Body of pancreas (tissue), 4 donors: ENCODE measurements around the gene PDS5A. TPM values are rescaled to one million over a fixed set of nuclear protein-coding genes. Genes with fewer than 3 reads are reported as not detected.
"Not testable (repeated sequence)": the region's sequence is repeated elsewhere in the genome, so short reads cannot be mapped to it uniquely, and the experiment has no call there.

ENCODE experiments used
- ATAC-seq: fragments of 150-250 bp; one replicate; pipeline ENCODE4 v1.9.1; 2016
- DNase-seq, 4 donors: peaks; one replicate each; pipeline ENCODE4 v3.0.0-alpha.2; 2019
- H3K27ac ChIP-seq, 4 donors: fragments of 200-600 bp; sonication (generic); 1 replicate in 3 of 4; 2 replicates in 1 of 4; pipeline versions ENCODE4 v1.5.1 to v1.6.1; 2016 to 2019; ENCODE audit warnings: mild to moderate bottlenecking in 1 of 4, mixed read lengths in 1 of 4, moderate library complexity in 1 of 4
- H3K27me3 ChIP-seq, 2 donors: fragments of 200-600 bp; sonication (generic); one replicate each; pipeline ENCODE4 v1.6.0; 2016; ENCODE audit warnings: mild to moderate bottlenecking in 1 of 2
- H3K36me3 ChIP-seq, 2 donors: fragments of 200-600 bp; sonication (generic); replicated peaks in 1 of 2; 2 replicates each; pipeline ENCODE4 v1.5.1; 2016; ENCODE audit warnings: low read depth in 2 of 2; ENCODE audit not compliant: insufficient read depth in 1 of 2
- H3K4me1 ChIP-seq: fragments of 200-600 bp; sonication (generic); one replicate; pipeline ENCODE4 v1.6.0; 2016
- H3K4me3 ChIP-seq, 2 donors: fragments of 200-600 bp; sonication (generic); 1 replicate in 1 of 2; 2 replicates in 1 of 2; pipeline ENCODE4 v1.5.1; 2016 to 2019
- H3K9me3 ChIP-seq, 3 donors: fragments of 200-600 bp; sonication (generic); 1 replicate in 2 of 3; 2 replicates in 1 of 3; pipeline ENCODE4 v1.5.1; 2016
- POLR2A ChIP-seq, 3 donors: fragments of 450-650 bp; IDR thresholded peaks; one replicate each; pipeline ENCODE4 v1.6.1; 2016; ENCODE audit warnings: antibody characterized with exemption in 3 of 3, mild to moderate bottlenecking in 2 of 3
- WGBS, 2 donors: methylation state at CpG; one replicate each; pipeline ENCODE4 v1.1.5; 2017; 5-methylcytosine and 5-hydroxymethylcytosine counted together
- intact Hi-C: fragments of 100-400 bp; cut with DNase I; formaldehyde crosslinking; loops from one replicate; pipeline ENCODE4 v1.15.1; 2023
- total RNA-seq, 2 donors: library from RNA; depleted of rRNA; stranded (reverse); fragments of >200 nt; gene quantifications; one replicate each; pipeline ENCODE4 v1.1.0, GENCODE V29; 2016
- TF ChIP-seq, protein P1 (sequence below), 7 experiments: fragments of 450-650 bp in 4 of 7; fragments of 200-600 bp in 3 of 7; sonication (generic) in 3 of 7; IDR thresholded peaks; one replicate each; pipeline ENCODE4 v1.5.1; 2016 to 2019; ENCODE audit warnings: antibody characterized with exemption in 7 of 7

PDS5A gene
- 10 to 100 TPM; 44.9 to 50.8 TPM for total RNA-seq

- peak; percentile 88 to 91 (median 89) for DNase-seq
- intact Hi-C loops = loop anchor here (10.0 kb wide), 2 partner anchors 283 to 503 kb away; partner anchors contain the start of gene UBE2K
- peaks cover 25% of the 10 kb centered on the region for H3K4me1 ChIP-seq
- H3K4me3 ChIP-seq = peak within 1 kb of the TSS; percentile 74 to 98
- H3K9me3 ChIP-seq = no peaks in the 10 kb centered on the region
- peaks cover 0 to 3% of the 10 kb centered on the region in 2 donors for H3K36me3 ChIP-seq
- 0% methylated on average over 7 to 106 of the region's 117 CpGs for WGBS, 2 donors
- peak within 1 kb of the TSS; percentile 84 to 95 (median 88) for H3K27ac ChIP-seq
- H3K27me3 ChIP-seq = no peaks in the 10 kb centered on the region
- peak; percentile 91 for ATAC-seq
- TF ChIP-seq, protein P1, sequence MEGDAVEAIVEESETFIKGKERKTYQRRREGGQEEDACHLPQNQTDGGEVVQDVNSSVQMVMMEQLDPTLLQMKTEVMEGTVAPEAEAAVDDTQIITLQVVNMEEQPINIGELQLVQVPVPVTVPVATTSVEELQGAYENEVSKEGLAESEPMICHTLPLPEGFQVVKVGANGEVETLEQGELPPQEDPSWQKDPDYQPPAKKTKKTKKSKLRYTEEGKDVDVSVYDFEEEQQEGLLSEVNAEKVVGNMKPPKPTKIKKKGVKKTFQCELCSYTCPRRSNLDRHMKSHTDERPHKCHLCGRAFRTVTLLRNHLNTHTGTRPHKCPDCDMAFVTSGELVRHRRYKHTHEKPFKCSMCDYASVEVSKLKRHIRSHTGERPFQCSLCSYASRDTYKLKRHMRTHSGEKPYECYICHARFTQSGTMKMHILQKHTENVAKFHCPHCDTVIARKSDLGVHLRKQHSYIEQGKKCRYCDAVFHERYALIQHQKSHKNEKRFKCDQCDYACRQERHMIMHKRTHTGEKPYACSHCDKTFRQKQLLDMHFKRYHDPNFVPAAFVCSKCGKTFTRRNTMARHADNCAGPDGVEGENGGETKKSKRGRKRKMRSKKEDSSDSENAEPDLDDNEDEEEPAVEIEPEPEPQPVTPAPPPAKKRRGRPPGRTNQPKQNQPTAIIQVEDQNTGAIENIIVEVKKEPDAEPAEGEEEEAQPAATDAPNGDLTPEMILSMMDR (IDR thresholded peaks at IDR 0.05) = peak; percentile 83 to 99 (median 94)
- TF ChIP-seq POLR2A (IDR thresholded peaks at IDR 0.05) = peak in 2 of 3 donors; percentile 45 to 47
Observed at GRCh38 chr4:39977489-39978377, at the start of gene PDS5A. PDS5A (minus strand) TSS chr4:39977911; CDS start chr4:39976577, 1,334 bp downstream.

DNA sequence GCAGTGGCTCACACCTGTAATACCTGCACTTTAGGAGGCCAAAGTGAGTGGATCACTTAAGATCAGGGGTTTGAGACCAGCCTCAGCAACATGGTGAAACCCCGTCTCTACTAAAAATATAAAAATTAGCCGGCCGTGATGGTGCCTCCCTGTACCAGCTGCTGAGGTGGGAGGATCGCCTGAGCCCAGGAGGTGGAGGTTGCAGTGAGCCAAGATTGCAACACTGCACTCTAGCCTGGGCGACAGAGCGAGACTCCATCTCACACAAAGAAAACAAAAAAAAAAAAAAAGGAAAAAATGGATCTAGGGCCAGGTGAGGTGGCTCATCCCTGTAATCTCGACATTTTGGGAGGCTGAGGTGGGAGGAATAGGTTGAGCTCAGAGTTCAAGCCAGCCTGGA, 46.3 kb upstream of the PDS5A start:
- H3K27me3 ChIP-seq, H3K27ac ChIP-seq, H3K4me3 ChIP-seq, ATAC-seq, H3K36me3 ChIP-seq, H3K4me1 ChIP-seq, H3K9me3 ChIP-seq, DNase-seq, intact Hi-C loops: not testable (repeated sequence)
- 72% methylated on average over 7 of the region's 7 CpGs; no CpG with 5 or more reads in 1 of the 2 donors for WGBS, 2 donors

DNA sequence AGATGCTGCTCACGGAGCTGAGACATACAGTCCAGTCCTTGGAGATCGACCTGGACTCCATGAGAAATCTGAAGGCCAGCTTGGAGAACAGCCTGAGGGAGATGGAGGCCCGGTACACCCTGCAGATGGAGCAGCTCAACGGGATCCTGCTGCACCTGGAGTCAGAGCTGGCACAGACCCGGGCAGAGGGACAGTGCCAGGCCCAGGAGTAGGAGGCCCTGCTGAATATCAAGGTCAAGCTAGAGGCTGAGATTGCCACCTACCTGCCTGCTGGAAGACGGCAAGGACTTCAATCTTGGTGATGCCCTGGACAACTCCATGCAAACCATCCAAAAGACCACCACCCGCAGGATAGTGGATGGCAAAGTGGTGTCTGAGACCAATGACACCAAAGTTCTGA, 43.4 kb upstream of the PDS5A start:
- TF ChIP-seq, protein P1 (IDR thresholded peaks at IDR 0.05) = peak in 4 of 7 experiments; percentile 19 to 33 (median 26)
- H3K9me3 ChIP-seq, H3K4me3 ChIP-seq, H3K27me3 ChIP-seq, H3K36me3 ChIP-seq, intact Hi-C loops, H3K4me1 ChIP-seq, ATAC-seq, H3K27ac ChIP-seq: not testable (repeated sequence)
- DNase-seq = peak; percentile 63 to 77 (median 74)
- WGBS, 2 donors = 55 to 56% methylated on average over 5 to 7 of the region's 7 CpGs

- no peak for ATAC-seq
- intact Hi-C loops = no loop called here
- Histone ChIP-seq H3K27me3 (no peaks in the 10 kb centered on the region), H3K4me3 (no peak overlapping the region), H3K4me1 (no peaks in the 10 kb centered on the region), H3K36me3 (no peaks in the 10 kb centered on the region), H3K27ac (no peak overlapping the region), H3K9me3 (no peaks in the 10 kb centered on the region)
- 88 to 94% methylated on average over 12 to 15 of the region's 15 CpGs for WGBS, 2 donors
- no peak for DNase-seq
- TF ChIP-seq POLR2A (IDR thresholded peaks at IDR 0.05) = no peak
- TF ChIP-seq, protein P1 (IDR thresholded peaks at IDR 0.05) = no peak
Observed at GRCh38 chr4:40020221-40020620, 42.5 kb upstream of the PDS5A start.

DNA sequence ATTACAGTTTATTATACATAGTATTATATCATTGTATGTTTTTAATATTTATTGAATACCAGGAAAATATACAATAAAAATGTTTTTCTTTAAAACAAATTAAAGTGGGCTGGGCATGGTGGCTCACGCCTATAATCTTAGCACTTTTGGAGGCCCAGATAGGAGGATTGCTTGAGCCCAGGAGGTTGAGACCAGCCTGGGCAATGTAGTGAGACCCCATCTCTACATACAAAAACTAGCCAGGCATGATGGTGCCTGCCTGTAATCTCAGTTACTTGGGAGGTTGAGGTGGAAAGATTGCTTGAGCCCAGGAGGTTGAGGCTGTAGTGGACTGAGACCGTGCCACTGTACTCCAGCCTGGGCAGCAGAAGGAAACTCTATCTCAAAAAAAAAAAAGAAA, 38.3 kb upstream of the PDS5A start:
- Histone ChIP-seq H3K27ac (no peak overlapping the region), H3K9me3 (no peaks in the 10 kb centered on the region), H3K27me3 (no peaks in the 10 kb centered on the region), H3K4me3 (no peak overlapping the region), H3K4me1 (no peaks in the 10 kb centered on the region), H3K36me3 (no peaks in the 10 kb centered on the region)
- intact Hi-C loops = no loop called here
- no peak for DNase-seq
- WGBS, 2 donors = 95 to 97% methylated on average over 2 of the region's 2 CpGs
- TF ChIP-seq, protein P1 (IDR thresholded peaks at IDR 0.05) = no peak
- no peak for TF ChIP-seq POLR2A (IDR thresholded peaks at IDR 0.05)
- no peak for ATAC-seq
